Mesodermal cell (in vitro differentiated cells): ENCODE data around the gene BMI1.
"Not testable (repeated sequence)": the region's sequence is repeated elsewhere in the genome, so short reads cannot be mapped to it uniquely, and the experiment has no call there.

ENCODE experiments used
- H3K27ac ChIP-seq: 2 replicates; pipeline ENCODE4 v1.7.0; 2013; ENCODE audit warnings: mild to moderate bottlenecking, low read depth, low read length, moderate library complexity; ENCODE audit not compliant: severe bottlenecking
- H3K36me3 ChIP-seq: 2 replicates; pipeline ENCODE4 v1.7.1; 2013; ENCODE audit warnings: mild to moderate bottlenecking, low read length, moderate library complexity; ENCODE audit not compliant: control insufficient read depth, insufficient read depth
- H3K4me1 ChIP-seq: one replicate; pipeline ENCODE4 v1.7.1; 2013; ENCODE audit warnings: mild to moderate bottlenecking, low read length; ENCODE audit not compliant: insufficient read depth, control insufficient read depth, poor library complexity, severe bottlenecking
- H3K4me3 ChIP-seq: 2 replicates; pipeline ENCODE4 v1.7.0; 2013; ENCODE audit warnings: low read length, control low read depth, mild to moderate bottlenecking; ENCODE audit not compliant: insufficient read depth, poor library complexity, severe bottlenecking; ENCODE audit errors: extremely low read depth
- H3K9me3 ChIP-seq: 2 replicates; pipeline ENCODE4 v1.7.1; 2013; ENCODE audit warnings: mild to moderate bottlenecking, low read length, moderate library complexity; ENCODE audit not compliant: control insufficient read depth
- WGBS, 2 experiments: methylation state at CpG; one replicate each; pipeline ENCODE4 v1.1.5; 2013; ENCODE audit warnings: missing lambda C conversion rate in 2 of 2; ENCODE audit not compliant: insufficient coverage in 2 of 2; 5-methylcytosine and 5-hydroxymethylcytosine counted together

The BMI1 gene

GRCh38 chr10:22351131-22351703, 30.3 kb downstream of the BMI1 start:
- H3K4me1 ChIP-seq: no peaks in the 10 kb centered on the region
- H3K9me3 ChIP-seq: no peaks in the 10 kb centered on the region
- 95 to 96% methylated on average over 3 to 5 of the region's 5 CpGs for WGBS, 2 experiments
- H3K36me3 ChIP-seq: no peaks in the 10 kb centered on the region
- H3K27ac ChIP-seq: no peak overlapping the region
- H3K4me3 ChIP-seq: no peak overlapping the region

GRCh38 chr10:22356324-22356873, 35.5 kb downstream of the BMI1 start:
- 85 to 92% methylated on average over 3 of the region's 4 CpGs for WGBS, 2 experiments
- H3K36me3 ChIP-seq: no peaks in the 10 kb centered on the region
- H3K4me1 ChIP-seq: no peaks in the 10 kb centered on the region
- H3K27ac ChIP-seq: no peak overlapping the region
- H3K4me3 ChIP-seq: no peak overlapping the region
- H3K9me3 ChIP-seq: no peaks in the 10 kb centered on the region

- H3K4me1 ChIP-seq, H3K4me3 ChIP-seq: not testable (repeated sequence)
- no CpG with 5 or more reads among the region's 4 CpGs for WGBS, 2 experiments
These were observed 36.9 kb downstream of the BMI1 start for GRCh38 chr10:22357770-22358169.

GRCh38 chr10:22363305-22363704, 42.4 kb downstream of the BMI1 start:
- WGBS, 2 experiments: 83 to 100% methylated on average over 4 to 5 of the region's 6 CpGs
- H3K27ac ChIP-seq: no peak overlapping the region
- H3K9me3 ChIP-seq: no peaks in the 10 kb centered on the region
- H3K4me3 ChIP-seq: no peak overlapping the region
- H3K36me3 ChIP-seq: no peaks in the 10 kb centered on the region
- H3K4me1 ChIP-seq: no peaks in the 10 kb centered on the region

More at GRCh38 chr10:22357770-22358169, 36.9 kb downstream of the BMI1 start:
- not testable (repeated sequence) for H3K9me3 ChIP-seq, H3K27ac ChIP-seq, H3K36me3 ChIP-seq

- H3K9me3 ChIP-seq: no peaks in the 10 kb centered on the region
- no peaks in the 10 kb centered on the region for H3K36me3 ChIP-seq
- H3K27ac ChIP-seq: no peak overlapping the region
- 100% methylated on average over 1 of the region's 5 CpGs; no CpG with 5 or more reads in 1 of the 2 experiments for WGBS, 2 experiments
- no peak overlapping the region for H3K4me3 ChIP-seq
- H3K4me1 ChIP-seq: no peaks in the 10 kb centered on the region
These were observed 43.7 kb downstream of the BMI1 start for GRCh38 chr10:22364407-22365140.

GRCh38 chr10:22365233-22365632, 44.3 kb downstream of the BMI1 start:
- WGBS, 2 experiments: 86% methylated on average over 1 of the region's 1 CpG; no CpG with 5 or more reads in 1 of the 2 experiments
- H3K36me3 ChIP-seq: no peaks in the 10 kb centered on the region
- no peak overlapping the region for H3K27ac ChIP-seq
- no peaks in the 10 kb centered on the region for H3K9me3 ChIP-seq
- H3K4me1 ChIP-seq: no peaks in the 10 kb centered on the region
- no peak overlapping the region for H3K4me3 ChIP-seq

- Histone ChIP-seq H3K4me3 (no peak overlapping the region), H3K36me3 (no peaks in the 10 kb centered on the region), H3K4me1 (no peaks in the 10 kb centered on the region), H3K9me3 (no peaks in the 10 kb centered on the region), H3K27ac (no peak overlapping the region)
- 67 to 73% methylated on average over 1 to 2 of the region's 4 CpGs for WGBS, 2 experiments
These were observed 44.9 kb downstream of the BMI1 start for GRCh38 chr10:22365644-22366434.

- H3K4me1 ChIP-seq: no peaks in the 10 kb centered on the region
- no peaks in the 10 kb centered on the region for H3K36me3 ChIP-seq
- no peak overlapping the region for H3K4me3 ChIP-seq
- H3K27ac ChIP-seq: no peak overlapping the region
- H3K9me3 ChIP-seq: no peaks in the 10 kb centered on the region
These were observed 45.5 kb downstream of the BMI1 start for GRCh38 chr10:22366435-22366703.

- Histone ChIP-seq H3K36me3 (no peaks in the 10 kb centered on the region), H3K27ac (no peak overlapping the region), H3K9me3 (no peaks in the 10 kb centered on the region), H3K4me3 (no peak overlapping the region), H3K4me1 (no peaks in the 10 kb centered on the region)
- WGBS, 2 experiments: no CpG with 5 or more reads among the region's 2 CpGs
These were observed 45.9 kb downstream of the BMI1 start for GRCh38 chr10:22366771-22367170.

GRCh38 chr10:22367471-22367870, 46.6 kb downstream of the BMI1 start:
- Histone ChIP-seq H3K4me1 (no peaks in the 10 kb centered on the region), H3K36me3 (no peaks in the 10 kb centered on the region), H3K9me3 (no peaks in the 10 kb centered on the region), H3K27ac (no peak overlapping the region), H3K4me3 (no peak overlapping the region)
- no CpG with 5 or more reads among the region's 1 CpG for WGBS, 2 experiments

GRCh38 chr10:22368402-22368801, 47.5 kb downstream of the BMI1 start:
- WGBS, 2 experiments: 91 to 93% methylated on average over 3 to 4 of the region's 4 CpGs
- Histone ChIP-seq H3K9me3 (no peaks in the 10 kb centered on the region), H3K36me3 (no peaks in the 10 kb centered on the region), H3K4me3 (no peak overlapping the region), H3K4me1 (no peaks in the 10 kb centered on the region), H3K27ac (no peak overlapping the region)
